Colon (tissue), 2 donors: Measurements from ENCODE around the gene ACVR2B.

Experiments used
- FAIRE-seq: peaks from 2 replicates; lab custom pipeline; 2012; peaks lifted over from hg19 to GRCh38; lab: Jason Lieb, UNC
- donor health status: control.
- donor health status: control.

The ACVR2B gene

GRCh38 chr3:38533285-38533976, 79.7 kb downstream of the ACVR2B start:
- FAIRE-seq: no peak

- no peak for FAIRE-seq
Observed at GRCh38 chr3:38534180-38534579, 80.5 kb downstream of the ACVR2B start.

- FAIRE-seq: no peak
Observed at GRCh38 chr3:38534604-38535003, 80.9 kb downstream of the ACVR2B start.

- no peak for FAIRE-seq
Observed at GRCh38 chr3:38536671-38537070, 83.0 kb downstream of the ACVR2B start.

- FAIRE-seq: no peak
Observed at GRCh38 chr3:38538773-38539353, 85.2 kb downstream of the ACVR2B start.

GRCh38 chr3:38541806-38542205, 88.1 kb downstream of the ACVR2B start:
- FAIRE-seq: no peak
